IMR-90 (cell line): ENCODE data around the gene TRAT1. TPM values are rescaled to one million over a fixed set of nuclear protein-coding genes. Genes with fewer than 3 reads are reported as not detected.

Experiments used
- ATAC-seq: fragments of 200-7000 bp; cut with Tn5 transposase; 2 replicates; pipeline ENCODE4 v1.9.1; 2020; ENCODE audit warnings: low read depth, mild to moderate bottlenecking, moderate library complexity
- BruUV-seq: library from RNA; stranded (reverse); fragments of 400-500 nt; replicated peaks from 2 replicates; lab custom pipeline; 2021; lab: Mats Ljungman, UMichigan
- CTCF ChIA-PET: fragments of 300-600 bp; formaldehyde crosslinking; extraction: SDS; loops from one replicate; lab custom pipeline; 2021; ENCODE audit warnings: antibody characterized with exemption; lab: Yijun Ruan, JAX
- POLR2A ChIA-PET: fragments of 300-600 bp; sonication (Branson Sonifier 250); formaldehyde crosslinking; loops from one replicate; lab custom pipeline; 2022; ENCODE audit warnings: antibody characterized with exemption; ENCODE audit not compliant: unreplicated experiment; lab: Charles Lee
- DNase-seq: peaks from one replicate; pipeline ENCODE4 v3.0.0; 2013
- H2AFZ ChIP-seq: replicated peaks from 2 replicates; pipeline ENCODE3; 2013; ENCODE audit warnings: low read length, mild to moderate bottlenecking; ENCODE audit not compliant: poor library complexity
- H2AK5ac ChIP-seq: 2 replicates; pipeline ENCODE4 v1.6.1; 2013; ENCODE audit warnings: low read depth, low read length, inconsistent platforms
- H2AK9ac ChIP-seq: replicated peaks from 2 replicates; pipeline ENCODE3; 2013; ENCODE audit warnings: mild to moderate bottlenecking, low read depth, low read length, moderate library complexity; ENCODE audit not compliant: poor library complexity
- H2BK120ac ChIP-seq: 2 replicates; pipeline ENCODE4 v1.6.1; 2013; ENCODE audit warnings: low read depth, low read length, inconsistent platforms
- H2BK15ac ChIP-seq: 3 replicates; pipeline ENCODE4 v1.6.1; 2013; ENCODE audit warnings: low read depth, low read length, inconsistent platforms
- H2BK20ac ChIP-seq: 2 replicates; pipeline ENCODE4 v1.6.1; 2013; ENCODE audit warnings: low read depth, mild to moderate bottlenecking, inconsistent platforms, low read length, moderate library complexity
- H2BK5ac ChIP-seq: 2 replicates; pipeline ENCODE4 v1.6.1; 2013; ENCODE audit warnings: mild to moderate bottlenecking, low read depth, low read length, inconsistent platforms; ENCODE audit not compliant: poor library complexity, severe bottlenecking
- H3K14ac ChIP-seq: replicated peaks from 2 replicates; pipeline ENCODE4 v1.6.1; 2013; ENCODE audit warnings: low read depth, low read length, inconsistent platforms
- H3K18ac ChIP-seq: 2 replicates; pipeline ENCODE4 v1.6.1; 2013; ENCODE audit warnings: low read depth, low read length, control low read depth
- H3K23ac ChIP-seq: 2 replicates; pipeline ENCODE4 v1.6.1; 2013; ENCODE audit warnings: low read depth, low read length, inconsistent platforms
- H3K27ac ChIP-seq: 2 replicates; pipeline ENCODE4 v1.5.1; 2013; ENCODE audit warnings: mild to moderate bottlenecking, control low read depth, low read length; ENCODE audit not compliant: insufficient read depth
- H3K27me3 ChIP-seq: 2 replicates; pipeline ENCODE4 v1.6.1; 2013; ENCODE audit warnings: low read length; ENCODE audit not compliant: control insufficient read depth, insufficient read depth
- H3K36me3 ChIP-seq: 2 replicates; pipeline ENCODE4 v1.6.1; 2013; ENCODE audit warnings: low read length, mixed read lengths; ENCODE audit not compliant: control insufficient read depth, insufficient read depth
- H3K4ac ChIP-seq: 2 replicates; pipeline ENCODE4 v1.6.1; 2013; ENCODE audit warnings: low read depth, low read length, inconsistent platforms
- H3K4me1 ChIP-seq: 2 replicates; pipeline ENCODE4 v1.6.1; 2013; ENCODE audit warnings: low read length, mixed read lengths; ENCODE audit not compliant: control insufficient read depth, insufficient read depth
- H3K4me2 ChIP-seq: 2 replicates; pipeline ENCODE4 v1.6.1; 2013; ENCODE audit warnings: low read depth, mild to moderate bottlenecking, control low read depth, low read length, moderate library complexity
- H3K4me3 ChIP-seq: 2 replicates; pipeline ENCODE4 v1.5.1; 2013; ENCODE audit warnings: low read depth, mild to moderate bottlenecking, control low read depth, low read length, moderate library complexity; ENCODE audit not compliant: insufficient read depth
- H3K56ac ChIP-seq: 2 replicates; pipeline ENCODE4 v1.6.1; 2013; ENCODE audit warnings: low read length, inconsistent platforms; ENCODE audit not compliant: insufficient read depth; ENCODE audit errors: extremely low read depth
- H3K79me1 ChIP-seq, 2 experiments: 2 replicates each; pipeline ENCODE4 v1.6.1; 2013; ENCODE audit warnings: low read length in 2 of 2, inconsistent platforms in 1 of 2, low read depth in 1 of 2
- H3K9ac ChIP-seq: 2 replicates; pipeline ENCODE4 v1.6.1; 2013; ENCODE audit warnings: low read depth, low read length, control low read depth
- H3K9me1 ChIP-seq: 2 replicates; pipeline ENCODE4 v1.6.1; 2013; ENCODE audit warnings: low read length, inconsistent platforms; ENCODE audit not compliant: insufficient read depth
- H3K9me3 ChIP-seq: 2 replicates; pipeline ENCODE4 v1.6.1; 2013; ENCODE audit warnings: low read length; ENCODE audit not compliant: control insufficient read depth, insufficient read depth
- H4K20me1 ChIP-seq: 2 replicates; pipeline ENCODE4 v1.6.1; 2013; ENCODE audit warnings: low read length, inconsistent platforms; ENCODE audit not compliant: insufficient read depth
- H4K5ac ChIP-seq: 2 replicates; pipeline ENCODE4 v1.6.1; 2013; ENCODE audit warnings: mild to moderate bottlenecking, low read depth, low read length, control low read depth
- H4K8ac ChIP-seq, 2 experiments: 2 replicates each; pipeline ENCODE4 v1.6.1; 2013; ENCODE audit warnings: low read depth in 2 of 2, low read length in 2 of 2, control low read depth in 1 of 2, inconsistent platforms in 1 of 2
- H4K91ac ChIP-seq: 2 replicates; pipeline ENCODE4 v1.6.1; 2013; ENCODE audit warnings: low read depth, low read length, inconsistent platforms; ENCODE audit not compliant: insufficient read depth
- BHLHE40 ChIP-seq: fragments of 150-350 bp; IDR thresholded peaks from 2 replicates; pipeline ENCODE4 v1.6.1; 2016; ENCODE audit warnings: mild to moderate bottlenecking, low read depth, low read length
- CEBPB ChIP-seq: IDR thresholded peaks from 2 replicates; pipeline ENCODE4 v1.6.1; 2012; ENCODE audit warnings: low read depth, low read length, improper control_type of control experiment
- CHD1 ChIP-seq: IDR thresholded peaks from 2 replicates; pipeline ENCODE4 v1.6.1; 2012; ENCODE audit warnings: low read depth, low read length, improper control_type of control experiment
- CTCF ChIP-seq: conservative IDR thresholded peaks from 2 replicates; pipeline ENCODE4 v1.5.1; 2012; ENCODE audit warnings: mild to moderate bottlenecking, low read depth, low read length, improper control_type of control experiment
- FOS ChIP-seq: fragments of 150-350 bp; IDR thresholded peaks from 2 replicates; pipeline ENCODE4 v1.6.1; 2016; ENCODE audit warnings: low read depth, low read length
- MAFK ChIP-seq: IDR thresholded peaks from 2 replicates; pipeline ENCODE4 v1.6.1; 2012; ENCODE audit warnings: low read depth, low read length, improper control_type of control experiment
- MAZ ChIP-seq: IDR thresholded peaks from 2 replicates; pipeline ENCODE4 v1.6.1; 2012; ENCODE audit warnings: low read depth, mild to moderate bottlenecking, low read length, improper control_type of control experiment, moderate library complexity, borderline replicate concordance
- MXI1 ChIP-seq: IDR thresholded peaks from 2 replicates; pipeline ENCODE4 v1.6.1; 2012; ENCODE audit warnings: low read depth, mild to moderate bottlenecking, low read length, moderate library complexity, borderline replicate concordance
- NFE2L2 ChIP-seq: fragments of 150-350 bp; IDR thresholded peaks from 2 replicates; pipeline ENCODE4 v1.6.1; 2016; ENCODE audit warnings: low read depth, mild to moderate bottlenecking, low read length
- POLR2A ChIP-seq: IDR thresholded peaks from 2 replicates; pipeline ENCODE4 v1.6.1; 2012; ENCODE audit warnings: mild to moderate bottlenecking, low read depth, low read length
- RAD21 ChIP-seq: IDR thresholded peaks from 2 replicates; pipeline ENCODE4 v1.6.1; 2012; ENCODE audit warnings: low read length, improper control_type of control experiment
- RCOR1 ChIP-seq: IDR thresholded peaks from 2 replicates; pipeline ENCODE4 v1.6.1; 2012; ENCODE audit warnings: mild to moderate bottlenecking, low read length, improper control_type of control experiment; ENCODE audit not compliant: insufficient replicate concordance
- RFX5 ChIP-seq: IDR thresholded peaks from 2 replicates; pipeline ENCODE4 v1.8.0; 2012; ENCODE audit warnings: low read depth, mild to moderate bottlenecking, low read length, moderate library complexity
- SMC3 ChIP-seq: fragments of 150-350 bp; IDR thresholded peaks from 2 replicates; pipeline ENCODE4 v1.6.1; 2016; ENCODE audit warnings: low read depth, mild to moderate bottlenecking, antibody characterized with exemption, low read length, moderate library complexity
- WGBS, 2 experiments: methylation state at CpG; one replicate each; pipeline versions ENCODE4 v1.1.5 to v1.1.7; 2013; ENCODE audit warnings: missing lambda C conversion rate in 2 of 2; ENCODE audit not compliant: insufficient read length in 1 of 2; ENCODE audit errors: extremely low coverage in 2 of 2; 5-methylcytosine and 5-hydroxymethylcytosine counted together
- dilution Hi-C: fragments of 300-500 bp; cut with HindIII; formaldehyde crosslinking; loops from one replicate; pipeline ENCODE4 v1.14.3; 2018; ENCODE audit warnings: low sequenced_read_pairs; ENCODE audit not compliant: unreplicated experiment
- in situ Hi-C: fragments of 300-500 bp; cut with MboI; formaldehyde crosslinking; loops from 3 replicates; pipeline ENCODE4 v1.14.3; 2019; ENCODE audit warnings: low sequenced_read_pairs, inconsistent platforms, mixed read lengths
- intact Hi-C: fragments of 100-400 bp; cut with micrococcal nuclease; formaldehyde crosslinking; loops from 2 replicates; pipeline ENCODE4 v1.10.0; 2022
- polyA plus RNA-seq, 3 experiments: library from polyadenylated mRNA; depleted of rRNA; stranded (reverse); fragments of >200 nt; gene quantifications; 2 replicates each; pipeline ENCODE4 v1.2.3, GENCODE V29; 2012; ENCODE audit warnings: low replicate concordance in 1 of 3
- total RNA-seq: library from RNA; depleted of rRNA; stranded (reverse); fragments of >200 nt; gene quantifications from 2 replicates; pipeline ENCODE4 v1.2.3, GENCODE V29; 2012
- TF ChIP-seq, protein P1 (sequence below): fragments of 150-350 bp; IDR thresholded peaks from 2 replicates; pipeline ENCODE4 v1.6.1; 2017; ENCODE audit warnings: mild to moderate bottlenecking, antibody characterized with exemption, low read length, low read depth
- TF ChIP-seq, protein P2 (sequence below): fragments of 150-350 bp; IDR thresholded peaks from 2 replicates; pipeline ENCODE4 v1.6.1; 2016; ENCODE audit warnings: low read depth, mild to moderate bottlenecking, low read length, moderate library complexity, borderline replicate concordance

TRAT1 gene
- total and polyA plus RNA-seq, 2 of the 4 experiments (the other 2 are of a cell fraction): not detected

GRCh38 chr3:108861401-108861800, 38.8 kb downstream of the TRAT1 start:
- no peak overlapping the region for H3K27ac ChIP-seq
- no peak overlapping the region for H4K5ac ChIP-seq
- H3K56ac ChIP-seq: no peak overlapping the region
- H2BK5ac ChIP-seq: no peak overlapping the region
- in situ Hi-C loops (no loop called here), dilution Hi-C loops (no loop called here), intact Hi-C loops (no loop called here)
- H3K9me1 ChIP-seq: 0 out of 2 replicates have a peak, but pooled peaks cover 4% of the 10 kb centered on the region
- no peaks in the 10 kb centered on the region for H3K27me3 ChIP-seq
- H3K4ac ChIP-seq: no peak overlapping the region
- no peak overlapping the region for H3K4me2 ChIP-seq
- no peak overlapping the region for H2AK5ac ChIP-seq
- no peak for ATAC-seq
- POLR2A ChIA-PET: no interaction called here
- no peak overlapping the region for H4K8ac ChIP-seq
- no peak for TF ChIP-seq FOS
- TF ChIP-seq CHD1: no peak
- TF ChIP-seq RFX5: no peak
- no peak for TF ChIP-seq MXI1
- no peak for TF ChIP-seq MAFK
- TF ChIP-seq RCOR1: no peak
- TF ChIP-seq, protein P1, sequence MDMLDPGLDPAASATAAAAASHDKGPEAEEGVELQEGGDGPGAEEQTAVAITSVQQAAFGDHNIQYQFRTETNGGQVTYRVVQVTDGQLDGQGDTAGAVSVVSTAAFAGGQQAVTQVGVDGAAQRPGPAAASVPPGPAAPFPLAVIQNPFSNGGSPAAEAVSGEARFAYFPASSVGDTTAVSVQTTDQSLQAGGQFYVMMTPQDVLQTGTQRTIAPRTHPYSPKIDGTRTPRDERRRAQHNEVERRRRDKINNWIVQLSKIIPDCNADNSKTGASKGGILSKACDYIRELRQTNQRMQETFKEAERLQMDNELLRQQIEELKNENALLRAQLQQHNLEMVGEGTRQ: no peak
- TF ChIP-seq, protein P2, sequence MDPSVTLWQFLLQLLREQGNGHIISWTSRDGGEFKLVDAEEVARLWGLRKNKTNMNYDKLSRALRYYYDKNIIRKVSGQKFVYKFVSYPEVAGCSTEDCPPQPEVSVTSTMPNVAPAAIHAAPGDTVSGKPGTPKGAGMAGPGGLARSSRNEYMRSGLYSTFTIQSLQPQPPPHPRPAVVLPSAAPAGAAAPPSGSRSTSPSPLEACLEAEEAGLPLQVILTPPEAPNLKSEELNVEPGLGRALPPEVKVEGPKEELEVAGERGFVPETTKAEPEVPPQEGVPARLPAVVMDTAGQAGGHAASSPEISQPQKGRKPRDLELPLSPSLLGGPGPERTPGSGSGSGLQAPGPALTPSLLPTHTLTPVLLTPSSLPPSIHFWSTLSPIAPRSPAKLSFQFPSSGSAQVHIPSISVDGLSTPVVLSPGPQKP: no peak
- TF ChIP-seq CTCF: no peak
- TF ChIP-seq CEBPB: no peak
- TF ChIP-seq POLR2A: no peak
- TF ChIP-seq MAZ: no peak
- TF ChIP-seq NFE2L2: no peak
- TF ChIP-seq RAD21: no peak
- no peak for TF ChIP-seq BHLHE40
- TF ChIP-seq SMC3: no peak
- no peaks in the 10 kb centered on the region for H4K20me1 ChIP-seq
- BruUV-seq: no TSS peak
- H3K9ac ChIP-seq: no peak overlapping the region
- CTCF ChIA-PET: no interaction called here
- no peak overlapping the region for H3K23ac ChIP-seq
- H2AFZ ChIP-seq: no peak overlapping the region
- no CpG with 5 or more reads among the region's 1 CpG for WGBS, 2 experiments
- no peaks in the 10 kb centered on the region for H3K9me3 ChIP-seq
- H2AK9ac ChIP-seq: no peak overlapping the region
- no peak overlapping the region for H3K18ac ChIP-seq
- no peak overlapping the region for H3K4me3 ChIP-seq
- DNase-seq: no peak
- peaks cover 6% of the 10 kb centered on the region; the same call in 1 of the 2 replicates for H3K4me1 ChIP-seq
- no peak overlapping the region for H3K14ac ChIP-seq
- no peaks in the 10 kb centered on the region for H3K36me3 ChIP-seq
- H2BK20ac ChIP-seq: no peak overlapping the region
- H2BK120ac ChIP-seq: no peak overlapping the region
- H2BK15ac ChIP-seq: no peak overlapping the region
- H4K91ac ChIP-seq: no peak overlapping the region
- no peaks in the 10 kb centered on the region for H3K79me1 ChIP-seq
